HepG2 (cell line): ENCODE data around the gene FECH. TPM values are rescaled to one million over a fixed set of nuclear protein-coding genes. Genes with fewer than 3 reads are reported as not detected.

Source experiments
- AHR ChIP-seq: IDR thresholded peaks from 2 replicates; pipeline ENCODE4 v1.6.1; 2018; ENCODE audit warnings: missing genetic modification reagents, missing compliant biosample characterization
- HINFP ChIP-seq: sonication (generic); formaldehyde crosslinking; IDR thresholded peaks from 2 replicates; pipeline ENCODE4 v1.4.0; 2020; ENCODE audit warnings: low read depth, mild to moderate bottlenecking, missing genetic modification reagents
- NCOA2 ChIP-seq: sonication (generic); formaldehyde crosslinking; IDR thresholded peaks from 2 replicates; pipeline ENCODE4 v1.8.0; 2022; ENCODE audit warnings: inconsistent platforms
- NKX3-1 ChIP-seq: sonication (generic); formaldehyde crosslinking; IDR thresholded peaks from 2 replicates; pipeline ENCODE4 v1.5.0; 2020; ENCODE audit warnings: missing genetic modification reagents
- RAD21 ChIP-seq: fragments of 450-650 bp; formaldehyde crosslinking; IDR thresholded peaks from 2 replicates; pipeline ENCODE4 v1.5.0; 2020; ENCODE audit warnings: mild to moderate bottlenecking
- ZKSCAN5 ChIP-seq: sonication (generic); formaldehyde crosslinking; IDR thresholded peaks from 2 replicates; pipeline ENCODE4 v1.5.1; 2020; ENCODE audit warnings: mild to moderate bottlenecking, missing genetic modification reagents
- ZNF317 ChIP-seq: sonication (generic); formaldehyde crosslinking; IDR thresholded peaks from 2 replicates; pipeline ENCODE4 v1.5.0; 2020; ENCODE audit warnings: mild to moderate bottlenecking, missing genetic modification reagents
- ZNF574 ChIP-seq: sonication (generic); formaldehyde crosslinking; IDR thresholded peaks from 2 replicates; pipeline ENCODE4 v1.4.0; 2020; ENCODE audit warnings: missing genetic modification reagents
- ZNF746 ChIP-seq: sonication (generic); formaldehyde crosslinking; IDR thresholded peaks from 2 replicates; pipeline ENCODE4 v1.8.0; 2022; ENCODE audit warnings: mild to moderate bottlenecking, missing genetic modification reagents
- polyA plus RNA-seq, 8 experiments: library from polyadenylated mRNA; depleted of rRNA in 3 of 8; stranded (reverse) in 7 of 8; unstranded in 1 of 8; fragments of >200 nt; fragmentation: Illumina TruSeq in 4 of 8; extraction: Trizol in 4 of 8; gene quantifications; 2 replicates each; pipeline versions ENCODE4 v1.2.1 to v1.2.3, GENCODE V29; 2011 to 2016; ENCODE audit warnings: low read depth in 4 of 8, missing spikeins in 1 of 8, mixed read lengths in 1 of 8; ENCODE audit not compliant: insufficient read depth in 1 of 8
- total RNA-seq, 5 experiments: library from RNA; depleted of rRNA; stranded (reverse); fragments of >200 nt; fragmentation: Illumina TruSeq; extraction: Trizol; gene quantifications; 2 replicates each; pipeline ENCODE4 v1.2.3, GENCODE V29; 2016; ENCODE audit warnings: low read depth in 1 of 5
- TF ChIP-seq, protein P1 (sequence below): sonication (generic); formaldehyde crosslinking; IDR thresholded peaks from 2 replicates; pipeline ENCODE4 v1.4.0; 2020; ENCODE audit warnings: mild to moderate bottlenecking, missing genetic modification reagents
- TF ChIP-seq, protein P2 (sequence below), 2 experiments: sonication (generic) in 1 of 2; formaldehyde crosslinking in 1 of 2; IDR thresholded peaks; 2 replicates each; pipeline versions ENCODE4 v1.6.1 to v1.9.0; 2014 to 2022; ENCODE audit warnings: antibody characterized with exemption in 1 of 2, borderline replicate concordance in 1 of 2, inconsistent platforms in 1 of 2, low read depth in 1 of 2, missing genetic modification reagents in 1 of 2

FECH gene
- total and polyA plus RNA-seq, 2 of the 13 experiments (the other 11 are each of a cell fraction or from before 2014, with no cell fraction given), result 14.7 to 21.9 TPM

DNA sequence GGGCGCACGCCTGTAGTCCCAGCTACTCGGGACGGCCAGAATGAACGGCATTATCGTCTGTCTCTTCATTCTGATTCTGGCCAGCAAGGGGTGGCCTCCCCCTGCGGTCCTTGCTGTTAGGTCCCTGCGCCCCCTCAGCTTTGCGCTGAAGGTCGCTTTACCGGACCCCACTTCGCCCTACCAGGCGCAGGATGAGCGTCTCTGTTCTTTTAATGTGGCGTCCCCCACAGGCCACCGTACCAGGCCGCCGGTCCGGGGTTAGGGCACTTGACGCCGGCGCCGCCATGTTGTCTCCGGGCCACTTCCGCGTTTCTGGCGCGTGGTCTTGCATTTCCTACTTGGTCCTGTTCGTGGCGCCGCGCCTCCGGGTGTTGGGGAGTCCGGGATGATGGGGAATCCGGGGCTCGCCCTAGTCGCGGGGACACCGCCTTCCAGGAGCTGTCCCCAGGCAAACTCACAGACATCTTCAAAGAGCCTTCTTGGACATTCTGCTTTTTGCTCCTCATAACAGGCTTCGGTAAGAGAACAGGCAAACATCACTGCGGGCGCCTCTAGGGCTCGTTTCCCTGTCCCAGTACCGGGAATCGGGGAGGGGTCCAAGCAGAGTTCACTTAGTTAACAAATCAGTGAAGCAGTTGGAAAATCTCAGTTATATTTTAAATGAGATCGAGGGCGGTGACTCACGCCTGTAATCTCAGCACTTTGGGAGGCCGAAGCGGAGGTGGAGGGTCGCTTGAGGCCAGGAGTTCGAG is 43.7 kb upstream of the FECH start (continued):
- TF ChIP-seq ZNF574 (CRISPR knock-in tag) (peak; percentile 91), ZNF746 (CRISPR knock-in tag) (no peak), ZKSCAN5 (CRISPR knock-in tag) (no peak), NCOA2 (CRISPR knock-in tag) (peak; percentile 38; the same call in 1 of the 2 replicates), NKX3-1 (CRISPR knock-in tag) (0 out of 2 replicates have a peak, but pooled peaks have one; percentile 82), AHR (CRISPR knock-in tag) (0 out of 2 replicates have a peak, but pooled peaks have one; percentile 17), RAD21 (CRISPR knock-in tag) (peak; percentile 82), ZNF317 (peak; percentile 31; the same call in 1 of the 2 replicates), HINFP (CRISPR knock-in tag) (peak; percentile 58; the same call in 1 of the 2 replicates)
- TF ChIP-seq, protein P1, sequence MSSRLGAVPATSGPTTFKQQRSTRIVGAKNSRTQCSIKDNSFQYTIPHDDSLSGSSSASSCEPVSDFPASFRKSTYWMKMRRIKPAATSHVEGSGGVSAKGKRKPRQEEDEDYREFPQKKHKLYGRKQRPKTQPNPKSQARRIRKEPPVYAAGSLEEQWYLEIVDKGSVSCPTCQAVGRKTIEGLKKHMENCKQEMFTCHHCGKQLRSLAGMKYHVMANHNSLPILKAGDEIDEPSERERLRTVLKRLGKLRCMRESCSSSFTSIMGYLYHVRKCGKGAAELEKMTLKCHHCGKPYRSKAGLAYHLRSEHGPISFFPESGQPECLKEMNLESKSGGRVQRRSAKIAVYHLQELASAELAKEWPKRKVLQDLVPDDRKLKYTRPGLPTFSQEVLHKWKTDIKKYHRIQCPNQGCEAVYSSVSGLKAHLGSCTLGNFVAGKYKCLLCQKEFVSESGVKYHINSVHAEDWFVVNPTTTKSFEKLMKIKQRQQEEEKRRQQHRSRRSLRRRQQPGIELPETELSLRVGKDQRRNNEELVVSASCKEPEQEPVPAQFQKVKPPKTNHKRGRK (CRISPR knock-in tag), result no peak
- TF ChIP-seq, protein P2, sequence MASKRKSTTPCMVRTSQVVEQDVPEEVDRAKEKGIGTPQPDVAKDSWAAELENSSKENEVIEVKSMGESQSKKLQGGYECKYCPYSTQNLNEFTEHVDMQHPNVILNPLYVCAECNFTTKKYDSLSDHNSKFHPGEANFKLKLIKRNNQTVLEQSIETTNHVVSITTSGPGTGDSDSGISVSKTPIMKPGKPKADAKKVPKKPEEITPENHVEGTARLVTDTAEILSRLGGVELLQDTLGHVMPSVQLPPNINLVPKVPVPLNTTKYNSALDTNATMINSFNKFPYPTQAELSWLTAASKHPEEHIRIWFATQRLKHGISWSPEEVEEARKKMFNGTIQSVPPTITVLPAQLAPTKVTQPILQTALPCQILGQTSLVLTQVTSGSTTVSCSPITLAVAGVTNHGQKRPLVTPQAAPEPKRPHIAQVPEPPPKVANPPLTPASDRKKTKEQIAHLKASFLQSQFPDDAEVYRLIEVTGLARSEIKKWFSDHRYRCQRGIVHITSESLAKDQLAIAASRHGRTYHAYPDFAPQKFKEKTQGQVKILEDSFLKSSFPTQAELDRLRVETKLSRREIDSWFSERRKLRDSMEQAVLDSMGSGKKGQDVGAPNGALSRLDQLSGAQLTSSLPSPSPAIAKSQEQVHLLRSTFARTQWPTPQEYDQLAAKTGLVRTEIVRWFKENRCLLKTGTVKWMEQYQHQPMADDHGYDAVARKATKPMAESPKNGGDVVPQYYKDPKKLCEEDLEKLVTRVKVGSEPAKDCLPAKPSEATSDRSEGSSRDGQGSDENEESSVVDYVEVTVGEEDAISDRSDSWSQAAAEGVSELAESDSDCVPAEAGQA (IDR thresholded peaks at IDR 0.05; ENCODE audit: low read depth), result peak; percentile 96
- TF ChIP-seq, protein P2 (CRISPR knock-in tag; IDR thresholded peaks at IDR 0.05; ENCODE audit: borderline replicate concordance), result no peak
